GM18508 (cell line): ENCODE data around the gene MED15.
"Not testable (repeated sequence)": the region's sequence is repeated elsewhere in the genome, so short reads cannot be mapped to it uniquely, and the experiment has no call there.

Experiments used
- ATAC-seq: cut with Tn5 transposase; IDR thresholded peaks from one replicate; pipeline ENCODE4 v1.9.1; 2021; ENCODE audit warnings: moderate number of reproducible peaks; ENCODE audit not compliant: insufficient read depth, unreplicated experiment

Gene MED15

GRCh38 chr22:20591660-20592310 is 84.4 kb downstream of the MED15 start:
- ATAC-seq: no peak

GRCh38 chr22:20594038-20594437 is 86.6 kb downstream of the MED15 start:
- ATAC-seq: not testable (repeated sequence)

GRCh38 chr22:20594486-20594885 is 87.1 kb downstream of the MED15 start:
- not testable (repeated sequence) for ATAC-seq

GRCh38 chr22:20595461-20595860 is 88.1 kb downstream of the MED15 start:
- no peak for ATAC-seq

DNA sequence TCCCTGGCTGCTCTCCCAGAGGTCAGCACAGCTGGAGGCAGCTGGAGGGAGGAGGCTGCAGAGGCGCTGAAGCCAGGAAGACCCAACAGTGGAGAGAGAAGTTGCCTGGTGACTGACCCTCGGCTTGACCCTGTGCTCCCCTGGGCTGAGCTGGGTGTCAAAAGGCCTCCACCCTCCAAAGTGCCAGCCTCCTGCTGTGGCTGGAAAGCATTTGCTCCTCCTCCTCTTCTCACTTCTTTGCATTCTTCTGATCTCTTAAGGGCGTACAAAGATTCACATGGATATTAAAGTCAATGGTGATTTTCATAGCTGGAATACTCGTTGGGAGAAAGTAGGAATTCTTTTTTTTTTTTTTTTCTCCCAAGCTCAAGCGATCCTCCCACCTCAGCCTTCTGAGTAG is 91.7 kb downstream of the MED15 start:
- no peak for ATAC-seq

DNA sequence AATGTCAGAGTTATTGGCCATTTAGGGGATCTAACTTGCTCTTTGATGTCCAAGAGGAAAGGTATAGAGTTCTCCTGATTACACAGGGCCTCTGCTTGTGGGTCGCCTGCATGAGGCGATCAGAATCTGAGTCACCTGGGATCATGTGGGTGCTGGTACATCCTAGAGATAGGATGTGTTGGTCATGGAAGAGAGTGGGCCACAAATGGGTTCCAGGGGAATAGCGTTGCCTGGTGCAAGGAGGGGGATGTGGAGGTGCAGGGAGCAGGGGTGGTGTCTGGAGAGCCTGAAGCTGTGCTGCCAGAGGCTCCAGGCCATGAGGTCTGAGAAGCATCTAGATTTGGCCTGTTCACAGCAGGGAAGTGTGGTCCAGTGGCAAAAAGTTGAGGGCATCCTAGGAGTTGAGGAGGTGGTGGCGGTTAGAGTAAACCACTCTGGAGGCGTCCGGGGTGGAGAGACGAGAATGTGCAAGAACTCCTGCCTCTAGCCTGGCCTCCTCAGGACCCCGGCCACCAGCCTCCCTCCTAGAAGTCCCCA is 92.8 kb downstream of the MED15 start:
- ATAC-seq: no peak

- no peak for ATAC-seq
These were observed 93.9 kb downstream of the MED15 start for GRCh38 chr22:20601308-20601707.

DNA sequence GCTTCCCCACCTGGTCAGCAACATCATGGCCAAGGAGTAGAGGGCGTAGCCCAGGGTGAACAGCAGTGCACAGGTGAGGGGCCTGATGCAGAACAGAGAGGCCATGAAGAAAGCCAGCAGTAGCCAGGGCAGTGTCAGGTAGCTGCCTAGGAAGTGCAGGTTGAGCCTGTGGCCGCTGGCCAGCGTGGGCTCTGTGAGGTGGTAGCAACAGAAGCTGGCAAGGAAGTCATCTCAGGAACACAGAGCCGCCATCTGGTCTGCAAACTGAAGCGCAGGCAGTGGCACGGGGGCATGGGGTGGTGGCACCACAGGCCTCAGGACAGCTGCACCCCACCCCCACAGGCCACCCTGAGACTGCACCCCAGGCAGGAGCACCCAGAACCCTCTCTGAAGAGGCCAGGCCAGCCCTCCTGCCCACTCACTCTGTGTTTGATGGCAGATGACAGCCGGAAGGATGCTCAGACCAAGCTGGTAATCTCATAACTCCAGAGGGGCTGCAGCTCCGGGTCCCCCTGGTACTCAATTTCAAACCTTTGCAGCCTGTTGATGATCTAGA is 95.3 kb downstream of the MED15 start:
- no peak for ATAC-seq

DNA sequence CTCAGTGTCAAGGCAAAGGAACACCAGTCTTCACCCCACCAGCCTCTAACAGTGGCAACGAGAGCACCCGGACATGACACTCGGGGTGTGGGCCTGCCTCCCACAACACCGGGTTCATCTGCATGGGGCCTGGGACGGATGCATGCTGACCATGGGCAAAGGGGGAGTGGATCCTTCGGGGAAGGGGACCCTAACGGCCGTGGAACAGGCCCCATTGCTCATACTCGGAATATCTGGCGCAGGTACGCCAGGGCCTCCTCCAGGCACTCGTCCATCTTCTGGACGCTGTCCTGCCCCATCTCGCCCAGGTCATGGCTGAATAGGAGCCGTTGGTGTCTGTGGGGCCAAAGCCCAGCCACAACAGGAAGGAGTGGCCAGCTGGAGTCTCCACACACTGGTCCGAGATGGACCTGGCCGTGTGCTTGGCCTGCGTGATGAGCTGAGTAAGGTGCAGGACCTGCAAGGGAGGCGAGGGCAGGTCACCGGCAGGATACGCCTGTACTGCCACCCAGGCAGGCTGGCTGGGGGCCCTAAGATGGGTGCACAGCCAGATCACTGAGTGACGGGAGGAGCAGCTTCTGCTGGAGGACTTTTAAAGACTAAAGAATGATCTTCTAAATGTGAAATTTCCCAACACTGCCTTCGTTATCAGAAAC is 96.8 kb downstream of the MED15 start:
- ATAC-seq: no peak

- no peak for ATAC-seq
These were observed 97.4 kb downstream of the MED15 start for GRCh38 chr22:20604776-20605221.

- no peak for ATAC-seq
These were observed 97.9 kb downstream of the MED15 start for GRCh38 chr22:20605328-20605727.

GRCh38 chr22:20606041-20606783 is 98.8 kb downstream of the MED15 start:
- ATAC-seq: no peak

DNA sequence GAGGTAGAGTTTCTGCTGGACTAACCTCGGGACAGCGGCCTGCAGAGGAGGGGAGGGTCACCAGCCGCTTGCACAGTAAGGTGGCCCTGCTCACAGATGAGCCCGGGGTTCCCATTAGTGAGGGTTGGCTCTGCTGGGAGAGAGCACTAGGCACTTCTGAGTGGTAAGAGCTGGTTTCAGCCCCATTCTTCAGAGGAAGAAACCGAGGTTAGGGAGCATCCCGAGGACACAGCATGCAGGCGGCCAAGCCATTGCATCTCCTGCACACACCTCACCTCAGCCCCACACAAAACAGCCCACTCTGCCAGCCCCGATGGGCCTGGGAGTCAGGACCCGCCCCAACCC is 99.3 kb downstream of the MED15 start:
- ATAC-seq: no peak

- ATAC-seq: no peak
These were observed 99.9 kb downstream of the MED15 start for GRCh38 chr22:20607157-20607907.

DNA sequence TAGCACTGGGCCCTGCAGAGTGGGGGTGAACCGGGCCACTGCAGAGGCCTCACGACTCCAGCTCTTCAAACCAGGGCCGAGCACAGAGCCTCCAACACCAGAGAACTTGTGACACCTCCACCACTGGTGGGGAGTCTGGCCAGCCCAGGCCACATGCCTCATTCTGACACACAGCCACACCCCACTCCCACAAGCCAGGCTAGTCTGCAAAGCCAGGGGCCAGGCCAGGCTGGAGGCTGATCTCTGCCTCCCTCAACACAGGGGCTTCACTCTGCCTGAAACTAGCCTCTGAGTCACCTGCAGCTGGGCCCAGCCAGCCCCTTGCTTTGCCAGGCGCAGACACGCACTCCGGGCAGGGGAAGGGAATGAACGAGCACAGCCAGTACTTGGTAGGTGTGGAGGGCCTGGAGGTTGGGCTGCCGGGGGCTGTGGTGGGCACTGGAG is 102.9 kb downstream of the MED15 start:
- ATAC-seq: no peak

DNA sequence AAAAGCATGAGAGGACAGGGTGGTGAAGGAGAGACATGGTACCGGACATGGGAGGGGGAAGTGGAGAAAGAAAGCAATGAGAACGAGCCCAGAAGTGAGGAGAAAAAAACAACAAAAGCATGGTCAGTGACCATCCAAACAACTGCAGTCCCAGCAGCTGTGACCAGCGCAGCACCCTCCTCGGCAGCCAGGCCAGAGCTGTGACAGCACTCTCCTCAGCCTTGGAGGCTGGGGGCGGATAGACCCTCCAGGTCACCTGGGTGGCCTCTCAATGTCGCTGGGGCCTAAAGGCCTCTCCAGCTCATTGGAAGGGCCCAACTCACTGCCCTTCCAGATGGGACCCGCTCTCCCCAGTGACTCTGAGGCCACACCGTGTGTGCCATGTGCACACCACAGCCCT is 103.3 kb downstream of the MED15 start:
- ATAC-seq: no peak

DNA sequence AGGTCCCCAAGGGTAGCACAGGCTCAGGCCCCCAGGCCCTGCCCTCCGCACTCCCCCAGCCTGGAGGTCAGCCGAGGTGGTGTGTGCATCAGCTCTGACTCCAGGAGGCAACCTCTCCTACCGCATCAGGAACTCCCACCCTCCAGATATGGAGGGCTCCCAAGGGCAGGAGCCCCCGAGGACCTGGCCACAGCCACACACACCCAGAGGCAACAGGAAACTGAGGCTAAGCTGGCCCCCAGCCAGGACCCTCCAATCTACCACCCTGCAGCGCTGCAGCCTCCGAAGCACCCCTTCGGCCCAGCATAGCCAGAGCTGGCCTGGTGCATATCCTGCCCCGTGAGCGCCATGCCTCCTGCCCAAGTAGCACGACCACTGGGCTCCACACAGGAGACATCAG is 104.0 kb downstream of the MED15 start:
- no peak for ATAC-seq

DNA sequence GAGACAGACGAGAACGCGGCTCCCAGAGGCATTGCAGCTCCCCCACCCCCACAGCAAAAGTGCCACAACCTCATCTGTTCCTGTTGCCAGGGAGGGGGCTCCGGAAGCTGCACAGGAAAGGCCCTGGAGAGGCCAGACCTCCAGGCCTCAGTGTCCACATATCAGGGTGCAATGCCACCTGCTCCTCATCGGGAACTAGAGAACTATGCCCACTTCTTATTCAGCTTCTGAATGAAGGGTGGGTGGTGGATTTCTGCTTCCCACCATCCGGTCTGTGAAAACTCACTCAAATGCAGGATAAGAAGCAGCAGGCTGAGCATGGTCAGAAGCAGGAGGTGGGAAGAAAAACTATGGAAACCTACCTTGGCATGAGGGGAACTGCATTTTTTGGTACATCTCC is 105.9 kb downstream of the MED15 start:
- ATAC-seq: no peak

DNA sequence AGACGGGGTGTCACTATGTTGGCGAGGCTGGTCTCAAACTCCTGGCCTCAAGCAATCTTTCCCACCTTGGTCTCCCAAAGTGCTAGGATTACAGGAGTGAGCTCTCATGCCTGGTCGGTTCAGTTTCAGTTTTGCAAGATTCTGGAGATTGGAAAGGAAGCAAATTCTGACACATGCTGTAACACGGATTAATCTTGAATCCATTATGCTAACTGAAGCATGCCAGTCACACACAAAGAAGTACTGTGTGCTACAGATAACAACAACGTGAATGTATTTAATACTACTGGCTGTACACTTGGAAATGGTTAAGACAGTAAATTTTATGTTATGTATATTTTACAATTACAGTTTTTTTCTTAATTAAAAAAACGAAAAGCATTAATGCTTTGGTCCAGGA is 107.6 kb downstream of the MED15 start:
- no peak for ATAC-seq
